Mesenchymal stem cell (in vitro differentiated cells and primary cell): ENCODE measurements around the gene IL3RA.

Experiments used
- DNase-seq: peaks from one replicate; pipeline ENCODE4 v3.0.0-alpha.2; 2013
- H2AFZ ChIP-seq: one replicate; pipeline ENCODE4 v1.6.1; 2013; ENCODE audit warnings: low read depth, mild to moderate bottlenecking, control low read depth, inconsistent platforms, low read length, moderate library complexity
- H2AK5ac ChIP-seq: 2 replicates; pipeline ENCODE4 v1.6.1; 2013; ENCODE audit warnings: low read length, moderate library complexity, mild to moderate bottlenecking, inconsistent platforms; ENCODE audit not compliant: severe bottlenecking
- H2BK120ac ChIP-seq: one replicate; pipeline ENCODE4 v1.6.1; 2013; ENCODE audit warnings: low read depth, mild to moderate bottlenecking, inconsistent platforms, low read length, moderate library complexity
- H2BK12ac ChIP-seq, 2 experiments: one replicate each; pipeline ENCODE4 v1.6.1; 2013; ENCODE audit warnings: inconsistent platforms in 2 of 2, low read length in 2 of 2, mild to moderate bottlenecking in 2 of 2, moderate library complexity in 2 of 2, control low read depth in 1 of 2
- H2BK15ac ChIP-seq: one replicate; pipeline ENCODE4 v1.6.1; 2013; ENCODE audit warnings: mild to moderate bottlenecking, low read depth, inconsistent platforms; ENCODE audit not compliant: poor library complexity, severe bottlenecking
- H2BK5ac ChIP-seq: 2 replicates; pipeline ENCODE4 v1.6.1; 2013; ENCODE audit warnings: low read depth, mild to moderate bottlenecking, low read length, control low read depth, inconsistent platforms; ENCODE audit not compliant: poor library complexity, severe bottlenecking
- H3K14ac ChIP-seq, 2 experiments: one replicate each; pipeline ENCODE4 v1.6.1; 2013; ENCODE audit warnings: inconsistent platforms in 2 of 2, low read length in 2 of 2, control low read depth in 1 of 2, mild to moderate bottlenecking in 1 of 2, moderate library complexity in 1 of 2
- H3K18ac ChIP-seq, 2 experiments: one replicate each; pipeline ENCODE4 v1.6.1; 2013; ENCODE audit warnings: inconsistent platforms in 2 of 2, low read length in 2 of 2, control low read depth in 1 of 2, low read depth in 1 of 2, mild to moderate bottlenecking in 1 of 2
- H3K23ac ChIP-seq, 2 experiments: one replicate each; pipeline ENCODE4 v1.6.1; 2013; ENCODE audit warnings: inconsistent platforms in 2 of 2, low read length in 2 of 2, mild to moderate bottlenecking in 2 of 2, moderate library complexity in 2 of 2, control low read depth in 1 of 2
- H3K27ac ChIP-seq: 2 replicates; pipeline ENCODE4 v1.5.1; 2013; ENCODE audit warnings: mild to moderate bottlenecking, moderate library complexity, low read length, control low read depth, inconsistent platforms; ENCODE audit not compliant: poor library complexity, severe bottlenecking
- H3K27me3 ChIP-seq, 2 experiments: 2 replicates each; pipeline versions ENCODE4 v1.6.1 to v1.7.0; 2013; ENCODE audit warnings: low read length in 2 of 2, mild to moderate bottlenecking in 2 of 2, moderate library complexity in 2 of 2, control low read depth in 1 of 2, inconsistent platforms in 1 of 2; ENCODE audit not compliant: control insufficient read depth in 1 of 2, insufficient read depth in 1 of 2
- H3K36me3 ChIP-seq, 2 experiments: 2 replicates each; pipeline versions ENCODE4 v1.6.1 to v1.7.0; 2013; ENCODE audit warnings: low read length in 2 of 2, control low read depth in 1 of 2, inconsistent platforms in 1 of 2, low read depth in 1 of 2, mild to moderate bottlenecking in 1 of 2; ENCODE audit not compliant: insufficient read depth in 2 of 2, control insufficient read depth in 1 of 2
- H3K4ac ChIP-seq, 2 experiments: one replicate each; pipeline ENCODE4 v1.6.1; 2013; ENCODE audit warnings: inconsistent platforms in 2 of 2, low read length in 2 of 2, mild to moderate bottlenecking in 2 of 2, moderate library complexity in 2 of 2, control low read depth in 1 of 2, low read depth in 1 of 2
- H3K4me1 ChIP-seq: 2 replicates; pipeline ENCODE4 v1.6.1; 2013; ENCODE audit warnings: low read depth, low read length, control low read depth; ENCODE audit not compliant: control insufficient read depth, insufficient read depth
- H3K4me2 ChIP-seq: 2 replicates; pipeline ENCODE4 v1.6.1; 2013; ENCODE audit warnings: low read length, mild to moderate bottlenecking, inconsistent platforms; ENCODE audit not compliant: poor library complexity, severe bottlenecking
- H3K4me3 ChIP-seq, 2 experiments: 2 replicates each; pipeline versions ENCODE4 v1.5.1 to v1.7.0; 2013; ENCODE audit warnings: low read length in 2 of 2, mild to moderate bottlenecking in 2 of 2, control low read depth in 1 of 2, low read depth in 1 of 2; ENCODE audit not compliant: insufficient read depth in 1 of 2
- H3K79me1 ChIP-seq: replicated peaks from 2 replicates; pipeline ENCODE4 v1.6.1; 2013; ENCODE audit warnings: mild to moderate bottlenecking, control low read depth, low read length, inconsistent platforms; ENCODE audit not compliant: poor library complexity, severe bottlenecking
- H3K9ac ChIP-seq: 2 replicates; pipeline ENCODE4 v1.7.0; 2013; ENCODE audit warnings: mild to moderate bottlenecking, low read length, moderate library complexity
- H3K9me3 ChIP-seq: 2 replicates; pipeline ENCODE4 v1.7.0; 2013; ENCODE audit warnings: mild to moderate bottlenecking, low read length; ENCODE audit not compliant: control insufficient read depth
- H4K8ac ChIP-seq: one replicate; pipeline ENCODE4 v1.6.1; 2013; ENCODE audit warnings: inconsistent platforms, mild to moderate bottlenecking, low read length, moderate library complexity
- H4K91ac ChIP-seq: one replicate; pipeline ENCODE4 v1.6.1; 2013; ENCODE audit warnings: mild to moderate bottlenecking, low read length, inconsistent platforms
- WGBS: methylation state at CpG from one replicate; pipeline ENCODE4 v1.1.7; 2013; ENCODE audit warnings: mixed read lengths; 5-methylcytosine and 5-hydroxymethylcytosine counted together

IL3RA gene

GRCh38 chrX:1416327-1416784 lies 79.8 kb downstream of the IL3RA start:
- Histone ChIP-seq H2BK12ac (no peak overlapping the region), H3K4me1 (peaks cover 7% of the 10 kb centered on the region), H3K79me1 (peaks cover 8% of the 10 kb centered on the region), H2BK120ac (no peak overlapping the region), H3K27ac (no peak overlapping the region), H3K36me3 (peaks cover 75 to 78% of the 10 kb centered on the region in 2 experiments), H3K9ac (no peak overlapping the region), H4K8ac (no peak overlapping the region), H2AK5ac (no peak overlapping the region), H3K23ac (no peak overlapping the region), H3K9me3 (peaks cover under 1% of the 10 kb centered on the region), H3K4ac (no peak overlapping the region), H3K27me3 (no peaks in the 10 kb centered on the region), H2AFZ (no peak overlapping the region), H3K4me3 (no peak overlapping the region), H2BK15ac (no peak overlapping the region), H3K18ac (no peak overlapping the region), H3K4me2 (no peak overlapping the region), H3K14ac (peak overlapping the region in 1 of 2 experiments; percentile 44), H4K91ac (peak overlapping the region; percentile 3), H2BK5ac (no peak overlapping the region)
- 81% methylated on average over 14 of the region's 15 CpGs for WGBS
- DNase-seq: no peak

DNA sequence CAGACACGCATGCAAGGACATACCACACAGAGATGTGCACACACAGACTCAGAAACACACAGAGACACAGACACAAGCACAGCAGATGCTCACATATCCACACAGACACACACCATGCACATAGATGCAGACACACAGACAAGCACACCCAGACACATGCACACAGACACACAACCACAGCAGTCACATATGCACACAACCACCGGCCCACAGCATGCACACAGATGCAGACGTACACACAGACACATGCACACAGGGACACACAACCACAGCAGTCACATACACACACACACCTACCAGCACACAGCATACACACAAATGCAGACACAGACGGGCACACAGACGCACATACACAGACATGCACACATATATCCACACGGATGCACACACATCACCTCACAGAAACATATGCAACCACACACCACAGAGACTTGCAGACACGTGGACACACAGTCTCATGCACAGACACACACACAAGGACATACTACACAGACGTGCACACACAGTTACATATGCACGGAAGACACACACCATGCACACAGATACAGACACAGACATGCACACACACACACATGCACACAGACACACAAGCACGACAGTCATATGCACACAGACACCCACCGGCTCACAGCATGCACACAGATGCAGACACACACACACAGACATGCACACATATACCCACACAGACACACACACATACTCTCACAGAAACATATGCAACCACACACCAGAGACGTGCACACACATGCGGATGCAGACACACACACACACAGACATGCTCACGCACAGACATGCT lies 80.6 kb downstream of the IL3RA start:
- Histone ChIP-seq H4K91ac (peak overlapping the region; percentile 3), H3K18ac (no peak overlapping the region), H3K4me1 (peaks cover 3% of the 10 kb centered on the region), H2AFZ (no peak overlapping the region), H3K9ac (no peak overlapping the region), H2BK12ac (no peak overlapping the region), H3K36me3 (peaks cover 75 to 84% of the 10 kb centered on the region in 2 experiments), H3K27me3 (no peaks in the 10 kb centered on the region), H4K8ac (no peak overlapping the region), H2BK5ac (no peak overlapping the region), H3K9me3 (peaks cover 8% of the 10 kb centered on the region), H3K79me1 (peaks cover 8% of the 10 kb centered on the region), H3K27ac (no peak overlapping the region), H2AK5ac (no peak overlapping the region), H3K4me2 (no peak overlapping the region), H3K4me3 (no peak overlapping the region), H3K14ac (no peak overlapping the region), H3K4ac (no peak overlapping the region), H3K23ac (no peak overlapping the region), H2BK15ac (no peak overlapping the region), H2BK120ac (no peak overlapping the region)
- 68% methylated on average over 14 of the region's 14 CpGs for WGBS
- DNase-seq: no peak

GRCh38 chrX:1417921-1418771 lies 81.6 kb downstream of the IL3RA start:
- H3K36me3 ChIP-seq: peaks cover 75 to 88% of the 10 kb centered on the region in 2 experiments
- peaks cover 3% of the 10 kb centered on the region for H3K4me1 ChIP-seq
- no peak overlapping the region for H2BK15ac ChIP-seq
- H3K4me2 ChIP-seq: no peak overlapping the region
- no peak overlapping the region for H2BK12ac ChIP-seq
- H3K4ac ChIP-seq: no peak overlapping the region
- DNase-seq: no peak
- H3K9me3 ChIP-seq: peaks cover 17% of the 10 kb centered on the region
- no peak overlapping the region for H2BK5ac ChIP-seq
- WGBS: 92% methylated on average over 20 of the region's 20 CpGs
- no peak overlapping the region for H2BK120ac ChIP-seq
- H3K23ac ChIP-seq: no peak overlapping the region
- no peak overlapping the region for H2AK5ac ChIP-seq
- no peak overlapping the region for H3K14ac ChIP-seq
- H3K9ac ChIP-seq: no peak overlapping the region
- H4K91ac ChIP-seq: no peak overlapping the region
- H2AFZ ChIP-seq: no peak overlapping the region
- no peak overlapping the region for H3K4me3 ChIP-seq
- H3K18ac ChIP-seq: no peak overlapping the region
- no peak overlapping the region for H4K8ac ChIP-seq
- no peaks in the 10 kb centered on the region for H3K27me3 ChIP-seq
- H3K79me1 ChIP-seq: peaks cover 5% of the 10 kb centered on the region
- H3K27ac ChIP-seq: no peak overlapping the region
